ENCODE results near the gene POU4F3.
"Not testable (repeated sequence)": the region's sequence is repeated elsewhere in the genome, so short reads cannot be mapped to it uniquely, and the experiment has no call there.

The POU4F3 gene

DNA sequence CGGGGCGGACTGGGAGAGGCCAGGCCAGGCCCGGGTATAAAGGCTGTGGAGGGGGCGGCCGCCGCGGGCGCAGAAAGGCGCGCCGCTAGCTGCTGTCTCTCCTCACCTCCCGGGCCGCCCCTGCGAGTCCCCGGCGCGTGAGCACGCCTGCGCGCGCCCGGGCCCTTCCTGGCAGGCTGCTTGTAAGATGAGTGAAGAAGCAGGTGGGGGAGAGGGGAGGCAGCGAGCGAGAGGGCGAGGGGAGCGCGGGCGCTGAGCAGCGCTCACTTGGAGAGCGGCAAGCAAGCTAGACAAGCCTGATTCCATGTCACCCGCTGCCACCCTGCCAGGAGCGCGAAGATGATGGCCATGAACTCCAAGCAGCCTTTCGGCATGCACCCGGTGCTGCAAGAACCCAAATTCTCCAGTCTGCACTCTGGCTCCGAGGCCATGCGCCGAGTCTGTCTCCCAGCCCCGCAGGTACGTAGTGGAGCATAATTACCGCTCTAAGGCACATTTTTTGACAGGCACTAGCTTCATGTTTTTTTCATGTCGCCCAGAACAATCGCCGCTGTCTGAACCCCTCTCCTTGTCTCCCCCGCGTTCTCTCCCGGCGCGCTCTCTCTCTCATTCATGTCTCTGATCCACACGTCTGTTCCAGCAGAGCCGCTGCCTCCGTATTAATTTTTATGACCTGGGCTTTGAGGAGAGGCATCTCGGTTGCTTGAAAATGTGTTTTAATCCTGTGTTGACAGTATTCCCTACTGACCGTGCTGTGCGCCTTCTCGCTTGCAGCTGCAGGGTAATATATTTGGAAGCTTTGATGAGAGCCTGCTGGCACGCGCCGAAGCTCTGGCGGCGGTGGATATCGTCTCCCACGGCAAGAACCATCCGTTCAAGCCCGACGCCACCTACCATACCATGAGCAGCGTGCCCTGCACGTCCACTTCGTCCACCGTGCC is at the start of gene POU4F3:
Gene POU4F3, plus strand, starts transcription at position 66 of the 941 bp plus-strand sequence. Its CDS starts 274 bp downstream, at position 340.
- no peak for DNase-seq (ENCODE audit: low read depth, low spot score)

DNA sequence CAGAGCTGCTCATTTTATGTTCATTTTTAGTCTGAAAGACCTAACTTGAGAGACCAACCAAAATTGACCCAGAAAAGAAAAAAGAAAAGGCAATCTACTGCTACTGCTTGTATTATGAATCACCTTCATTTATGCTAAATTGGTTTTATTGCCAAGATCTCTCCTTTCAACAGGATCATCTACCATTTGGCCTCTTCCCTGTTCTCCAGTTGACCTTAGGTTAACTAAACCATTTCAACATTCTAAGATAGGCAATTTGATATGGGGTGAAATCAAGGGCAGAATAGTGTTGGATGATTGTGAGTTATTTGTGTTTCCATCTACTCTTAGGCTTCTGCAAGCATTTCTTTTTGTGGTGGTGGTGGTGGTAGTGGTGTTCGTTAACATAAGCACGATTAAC is 48.3 kb upstream of the POU4F3 start:
- no peak for DNase-seq (ENCODE audit: low read depth, low spot score)

- no peak for DNase-seq (ENCODE audit: low read depth, low spot score)
Observed at GRCh38 chr5:146291421-146292074, 47.1 kb upstream of the POU4F3 start.

DNA sequence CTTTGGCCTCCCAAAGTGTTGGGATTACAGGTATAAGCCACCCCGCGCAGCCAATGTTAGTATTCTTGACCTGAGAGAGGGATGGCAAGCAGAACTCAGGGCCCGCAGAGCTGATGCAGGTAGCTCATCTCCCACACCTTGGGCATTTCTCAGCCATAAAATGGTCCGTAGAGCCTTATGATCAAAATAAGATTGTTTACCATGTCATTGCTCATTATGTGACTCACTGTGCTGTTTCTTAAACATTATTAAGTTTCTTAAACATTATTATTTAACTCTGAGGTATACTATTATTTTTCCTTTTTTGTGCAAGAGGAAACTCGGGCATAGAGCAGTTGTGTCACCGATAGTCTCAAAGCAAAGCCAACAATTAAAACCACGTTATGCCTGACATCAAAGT is 42.4 kb upstream of the POU4F3 start:
- no peak for DNase-seq (ENCODE audit: low read depth, low spot score)

GRCh38 chr5:146298920-146299319 is 39.7 kb upstream of the POU4F3 start:
- not testable (repeated sequence) for DNase-seq (ENCODE audit: low read depth, low spot score)

- DNase-seq (ENCODE audit: low read depth, low spot score): no peak
Observed at GRCh38 chr5:146301626-146302025, 37.0 kb upstream of the POU4F3 start.

DNA sequence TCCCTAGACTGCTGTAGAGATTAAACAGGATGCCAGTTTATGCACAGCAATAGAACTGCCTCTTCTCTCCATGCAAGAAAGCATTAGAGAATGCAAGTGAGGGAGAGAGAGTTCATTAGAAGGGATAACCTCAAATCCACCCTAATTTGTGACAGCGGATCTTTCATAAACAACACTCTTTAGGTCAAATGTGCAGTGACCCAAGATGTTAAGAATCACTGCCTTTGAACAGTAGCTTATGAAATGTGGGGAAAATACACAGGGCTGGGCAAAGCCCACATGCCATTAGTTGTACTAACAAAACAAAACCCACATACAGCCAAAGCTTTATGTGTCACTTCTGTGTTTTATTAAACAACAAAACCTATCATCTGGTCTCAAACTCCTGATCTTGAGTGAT is 36.2 kb upstream of the POU4F3 start:
- DNase-seq (ENCODE audit: low read depth, low spot score): no peak

GRCh38 chr5:146306838-146307237 is 31.8 kb upstream of the POU4F3 start:
- DNase-seq (ENCODE audit: low read depth, low spot score): no peak

- no peak for DNase-seq (ENCODE audit: low read depth, low spot score)
Observed at GRCh38 chr5:146307796-146308195, 30.8 kb upstream of the POU4F3 start.

- DNase-seq (ENCODE audit: low read depth, low spot score): no peak
Observed at GRCh38 chr5:146310540-146310939, 28.1 kb upstream of the POU4F3 start.

- no peak for DNase-seq (ENCODE audit: low read depth, low spot score)
Observed at GRCh38 chr5:146311278-146311677, 27.4 kb upstream of the POU4F3 start.

- no peak for DNase-seq (ENCODE audit: low read depth, low spot score)
Observed at GRCh38 chr5:146313027-146313426, 25.6 kb upstream of the POU4F3 start.

DNA sequence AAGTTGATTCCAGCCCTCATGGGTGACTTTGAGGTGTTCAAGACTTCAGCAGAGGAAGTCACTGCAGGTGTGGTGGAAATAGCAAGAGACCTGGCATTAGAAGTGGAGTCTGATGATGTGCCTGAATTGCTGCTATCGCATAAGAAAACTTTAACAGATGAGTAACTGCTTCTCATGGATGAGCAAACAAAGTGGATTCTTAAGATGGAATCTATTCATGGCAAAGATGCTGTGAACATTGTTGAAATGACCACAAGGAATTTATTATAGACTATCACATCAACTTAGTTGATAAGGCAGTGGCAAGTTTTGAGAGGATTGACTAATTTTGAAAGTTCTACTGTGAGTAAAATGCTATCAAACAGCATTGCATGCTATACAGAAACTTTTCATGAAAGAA is 17.1 kb upstream of the POU4F3 start:
- no peak for DNase-seq (ENCODE audit: low read depth, low spot score)

DNA sequence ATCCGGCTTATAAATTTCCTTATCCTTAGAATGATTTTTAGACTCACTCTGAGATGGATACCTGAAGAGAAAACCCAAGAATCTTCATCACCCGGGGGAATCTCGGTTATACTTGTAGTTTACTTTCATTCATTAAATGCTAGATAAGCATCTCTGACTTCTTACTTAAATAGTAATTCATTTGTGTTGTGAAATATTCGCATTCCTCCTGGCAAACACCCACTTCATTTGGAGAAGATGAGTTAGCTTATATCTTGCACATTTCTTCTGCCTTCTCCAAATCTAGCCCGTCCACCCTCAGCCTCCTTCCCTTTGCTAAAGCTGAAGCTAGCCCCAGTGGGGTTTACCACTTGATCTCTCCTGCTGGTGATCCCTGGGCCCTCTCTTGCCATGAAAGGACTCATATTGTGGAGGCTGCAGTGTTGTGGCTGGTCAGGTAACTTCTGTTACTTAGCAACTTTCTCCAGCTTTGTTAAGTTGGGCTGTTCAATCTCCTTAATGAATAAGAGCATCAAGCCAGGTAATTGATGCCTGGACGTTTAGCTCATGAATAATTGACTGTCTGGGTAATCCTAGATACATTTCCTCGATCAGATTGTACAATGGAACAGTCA is 11.3 kb upstream of the POU4F3 start:
- no peak for DNase-seq (ENCODE audit: low read depth, low spot score)

GRCh38 chr5:146327989-146328388 is 10.7 kb upstream of the POU4F3 start:
- no peak for DNase-seq (ENCODE audit: low read depth, low spot score)

DNA sequence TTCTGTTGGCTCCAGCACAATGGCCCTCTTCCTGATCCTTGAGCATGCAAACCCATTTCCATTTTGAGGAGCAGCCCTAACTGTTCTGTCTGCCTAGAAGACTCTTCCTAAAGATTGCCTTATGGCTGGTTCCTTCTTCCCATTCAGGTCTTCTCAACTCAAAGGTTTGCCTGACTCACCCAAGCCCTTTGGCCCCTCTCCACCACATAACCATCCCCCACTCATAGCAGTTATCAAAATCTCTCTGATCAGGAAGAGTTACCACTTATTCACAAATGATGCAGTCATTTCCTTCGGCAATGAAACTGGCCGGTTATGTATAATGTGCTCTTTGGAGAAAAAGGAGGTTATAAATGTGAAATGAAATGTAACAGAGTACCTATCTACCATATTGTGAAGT is 8.9 kb upstream of the POU4F3 start:
- no peak for DNase-seq (ENCODE audit: low read depth, low spot score)

DNA sequence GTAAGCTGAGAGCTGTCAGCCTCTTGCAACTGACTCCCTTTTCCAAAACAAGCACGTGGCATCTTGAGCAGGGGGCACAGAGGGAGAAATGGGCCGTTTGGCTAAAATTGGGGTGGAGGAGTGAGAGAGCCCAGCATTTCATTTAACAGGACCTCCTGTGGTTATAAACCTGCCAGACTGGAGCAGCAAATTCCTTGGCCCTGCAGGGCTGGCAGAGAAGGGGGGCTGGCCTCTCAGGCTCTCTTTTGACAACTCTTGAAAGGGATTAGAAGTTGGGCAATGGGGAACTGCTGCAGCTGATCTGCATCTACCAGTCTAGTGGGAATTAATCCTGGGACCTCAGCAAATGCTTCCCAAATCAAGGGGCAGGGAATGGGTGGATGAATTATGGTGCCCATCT is 7.2 kb upstream of the POU4F3 start:
- DNase-seq (ENCODE audit: low read depth, low spot score): no peak

GRCh38 chr5:146334074-146334533 is 4.5 kb upstream of the POU4F3 start:
- no peak for DNase-seq (ENCODE audit: low read depth, low spot score)

- no peak for DNase-seq (ENCODE audit: low read depth, low spot score)
Observed at GRCh38 chr5:146336197-146336596, 2.4 kb upstream of the POU4F3 start.

GRCh38 chr5:146337264-146337904 is 1.3 kb upstream of the POU4F3 start:
- no peak for DNase-seq (ENCODE audit: low read depth, low spot score)

- no peak for DNase-seq (ENCODE audit: low read depth, low spot score)
Observed at GRCh38 chr5:146337928-146338327, 711 bp upstream of the POU4F3 start.

DNA sequence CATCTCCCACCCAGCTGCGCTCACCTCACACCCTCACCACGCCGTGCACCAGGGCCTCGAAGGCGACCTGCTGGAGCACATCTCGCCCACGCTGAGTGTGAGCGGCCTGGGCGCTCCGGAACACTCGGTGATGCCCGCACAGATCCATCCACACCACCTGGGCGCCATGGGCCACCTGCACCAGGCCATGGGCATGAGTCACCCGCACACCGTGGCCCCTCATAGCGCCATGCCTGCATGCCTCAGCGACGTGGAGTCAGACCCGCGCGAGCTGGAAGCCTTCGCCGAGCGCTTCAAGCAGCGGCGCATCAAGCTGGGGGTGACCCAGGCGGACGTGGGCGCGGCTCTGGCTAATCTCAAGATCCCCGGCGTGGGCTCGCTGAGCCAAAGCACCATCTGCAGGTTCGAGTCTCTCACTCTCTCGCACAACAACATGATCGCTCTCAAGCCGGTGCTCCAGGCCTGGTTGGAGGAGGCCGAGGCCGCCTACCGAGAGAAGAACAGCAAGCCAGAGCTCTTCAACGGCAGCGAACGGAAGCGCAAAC is 1.1 kb downstream of the POU4F3 start:
- DNase-seq (ENCODE audit: low read depth, low spot score): no peak
